H1 (cell line): ENCODE measurements around the gene RPS3A. TPM values are rescaled to one million over a fixed set of nuclear protein-coding genes. Genes with fewer than 3 reads are reported as not detected.

ENCODE experiments used
- BACH1 ChIP-seq: IDR thresholded peaks from 2 replicates; pipeline ENCODE4 v1.6.1; 2012; ENCODE audit warnings: low read length, improper control_type of control experiment
- CBX5 ChIP-seq: fragments of 300-800, 300-1000 bp; sonication (generic); IDR thresholded peaks from 2 replicates; pipeline ENCODE4 v1.7.1; 2016; ENCODE audit warnings: antibody characterized with exemption, low read length, low read depth
- CBX8 ChIP-seq: fragments of 300-800, 300-1000 bp; sonication (generic); IDR thresholded peaks from 2 replicates; pipeline ENCODE4 v1.7.1; 2016; ENCODE audit warnings: low read depth, low read length, borderline replicate concordance
- CHD1 ChIP-seq: IDR thresholded peaks from 2 replicates; pipeline ENCODE4 v1.6.1; 2012; ENCODE audit warnings: low read depth, low read length, improper control_type of control experiment
- CTBP2 ChIP-seq: IDR thresholded peaks from 2 replicates; pipeline ENCODE4 v1.7.0; 2011; ENCODE audit warnings: borderline replicate concordance, mild to moderate bottlenecking, moderate library complexity, mixed read lengths, low read length; ENCODE audit not compliant: insufficient read depth, insufficient read length
- CTCF ChIP-seq, 3 experiments: IDR thresholded peaks; 1 replicate in 2 of 3; 2 replicates in 1 of 3; pipeline versions ENCODE4 v1.5.1 to v1.6.1; 2011; ENCODE audit warnings: low read length in 3 of 3, mild to moderate bottlenecking in 3 of 3, inconsistent platforms in 2 of 3, low read depth in 1 of 3, moderate library complexity in 1 of 3; ENCODE audit not compliant: insufficient read depth in 1 of 3; ENCODE audit errors: control extremely low read depth in 1 of 3
- E2F6 ChIP-seq: IDR thresholded peaks from 2 replicates; pipeline ENCODE4 v1.6.1; 2012; ENCODE audit warnings: inconsistent platforms
- EZH2 ChIP-seq: fragments of 200-600 bp; sonication (generic); IDR thresholded peaks from 2 replicates; pipeline ENCODE4 v1.7.1; 2012; ENCODE audit warnings: low read depth, mild to moderate bottlenecking, moderate library complexity, low read length, inconsistent platforms; ENCODE audit not compliant: severe bottlenecking
- JUND ChIP-seq: IDR thresholded peaks from 2 replicates; pipeline ENCODE4 v1.6.1; 2011; ENCODE audit warnings: mild to moderate bottlenecking, improper control_type of control experiment, low read length
- KDM4A ChIP-seq: IDR thresholded peaks from one replicate; pipeline ENCODE4 v1.7.1; 2012; ENCODE audit warnings: low read depth, mild to moderate bottlenecking, moderate library complexity, low read length, inconsistent platforms; ENCODE audit not compliant: severe bottlenecking
- MAX ChIP-seq: IDR thresholded peaks from 2 replicates; pipeline ENCODE4 v1.6.1; 2012; ENCODE audit warnings: inconsistent platforms
- NANOG ChIP-seq: IDR thresholded peaks from 2 replicates; pipeline ENCODE4 v1.6.1; 2011; ENCODE audit warnings: low read length, low read depth, mild to moderate bottlenecking, inconsistent platforms; ENCODE audit not compliant: insufficient read depth, poor library complexity, severe bottlenecking
- SAP30 ChIP-seq: fragments of 300-600 bp; sonication (generic); IDR thresholded peaks from 2 replicates; pipeline ENCODE4 v1.7.1; 2012; ENCODE audit warnings: low read length, moderate library complexity, mild to moderate bottlenecking, inconsistent platforms; ENCODE audit not compliant: insufficient read depth, insufficient replicate concordance
- SIN3A ChIP-seq, 2 experiments: IDR thresholded peaks in 1 of 2; conservative IDR thresholded peaks in 1 of 2; 2 replicates each; pipeline ENCODE4 v1.6.1; 2011 to 2012; ENCODE audit warnings: low read length in 2 of 2, improper control_type of control experiment in 1 of 2, low read depth in 1 of 2, mild to moderate bottlenecking in 1 of 2
- SIX5 ChIP-seq: IDR thresholded peaks from 2 replicates; pipeline ENCODE4 v1.6.1; 2011; ENCODE audit warnings: mild to moderate bottlenecking, low read depth, low read length
- SUZ12 ChIP-seq: fragments of 200-600 bp; sonication (generic); IDR thresholded peaks from 2 replicates; pipeline ENCODE4 v1.6.1; 2012; ENCODE audit warnings: mild to moderate bottlenecking, inconsistent platforms, low read length, moderate library complexity, mixed read lengths
- TAF7 ChIP-seq: optimal IDR thresholded peaks from 2 replicates; pipeline ENCODE3; 2011; ENCODE audit warnings: low read depth, mild to moderate bottlenecking, inconsistent platforms, low read length, moderate library complexity, borderline replicate concordance
- USF2 ChIP-seq: IDR thresholded peaks from 2 replicates; pipeline ENCODE4 v1.6.1; 2011; ENCODE audit warnings: low read length, improper control_type of control experiment
- polyA plus RNA-seq, 7 experiments: library from polyadenylated mRNA; depleted of rRNA in 3 of 7; stranded (reverse) in 5 of 7; unstranded in 2 of 7; fragments of >200 nt in 5 of 7; fragments of 200-250 nt in 2 of 7; gene quantifications; 1 replicate in 5 of 7; 2 replicates in 1 of 7; 4 replicates in 1 of 7; pipeline versions ENCODE4 v1.2.1 to v1.2.3, GENCODE V29; 2011 to 2013; ENCODE audit warnings: missing spikeins in 2 of 7, mixed read lengths in 2 of 7
- total RNA-seq: library from RNA; stranded (reverse); fragmentation: NEBNext Ultra II Directional; extraction: Animal tissue kit (Norgen Biotek cat#: 25700); gene quantifications from 2 replicates; pipeline ENCODE4 v1.2.1, GENCODE V29; 2021

The RPS3A gene
- total and polyA plus RNA-seq, 2 of the 8 experiments (the other 6 are each of a cell fraction or from before 2014, with no cell fraction given): 2,162 to 2,822 TPM

GRCh38 chr4:151099229-151099975 is at the start of gene RPS3A (continued):
- peak; percentile 56 for TF ChIP-seq CTBP2
- no peak for TF ChIP-seq CBX5
- peak; percentile 99 for TF ChIP-seq TAF7
- TF ChIP-seq CBX8: no peak
- no peak for TF ChIP-seq CHD1
- TF ChIP-seq SAP30: no peak
- peak; percentile 85 for TF ChIP-seq MAX
- TF ChIP-seq USF2: no peak
- TF ChIP-seq SIN3A (conservative IDR thresholded peaks at IDR 0.05 in 1 of 2, IDR thresholded peaks at IDR 0.05 in 1 of 2; ENCODE audit: low read depth in 1 of 2, low read length in 2 of 2): peak in 1 of 2 experiments; percentile 67; a peak in 1 of 4 replicates
- TF ChIP-seq NANOG: peak; percentile 14
- peak; percentile 41 for TF ChIP-seq BACH1
- TF ChIP-seq JUND: peak; percentile 44; the same call in 1 of the 2 replicates
- TF ChIP-seq SIX5: no peak
- peak; percentile 55 for TF ChIP-seq KDM4A
- no peak for TF ChIP-seq SUZ12
- no peak for TF ChIP-seq EZH2
- peak; percentile 59; the same call in 1 of the 2 replicates for TF ChIP-seq E2F6
- peak; percentile 84 to 96 (median 84) for TF ChIP-seq CTCF (IDR thresholded peaks at IDR 0.05; ENCODE audit: control extremely low read depth in 1 of 3, insufficient read depth in 1 of 3, low read depth in 1 of 3, low read length in 3 of 3)
